Inflammatory macrophage treated with lipopolysaccharide for 1 hour (primary cell): Measurements from ENCODE around the gene VPS51.
"Not testable (repeated sequence)": the region's sequence is repeated elsewhere in the genome, so short reads cannot be mapped to it uniquely, and the experiment has no call there.

ENCODE experiments used
- DNase-seq, 2 donors: peaks; one replicate each; pipeline ENCODE4 v3.0.0-alpha.2; 2020 to 2022

The VPS51 gene

DNA sequence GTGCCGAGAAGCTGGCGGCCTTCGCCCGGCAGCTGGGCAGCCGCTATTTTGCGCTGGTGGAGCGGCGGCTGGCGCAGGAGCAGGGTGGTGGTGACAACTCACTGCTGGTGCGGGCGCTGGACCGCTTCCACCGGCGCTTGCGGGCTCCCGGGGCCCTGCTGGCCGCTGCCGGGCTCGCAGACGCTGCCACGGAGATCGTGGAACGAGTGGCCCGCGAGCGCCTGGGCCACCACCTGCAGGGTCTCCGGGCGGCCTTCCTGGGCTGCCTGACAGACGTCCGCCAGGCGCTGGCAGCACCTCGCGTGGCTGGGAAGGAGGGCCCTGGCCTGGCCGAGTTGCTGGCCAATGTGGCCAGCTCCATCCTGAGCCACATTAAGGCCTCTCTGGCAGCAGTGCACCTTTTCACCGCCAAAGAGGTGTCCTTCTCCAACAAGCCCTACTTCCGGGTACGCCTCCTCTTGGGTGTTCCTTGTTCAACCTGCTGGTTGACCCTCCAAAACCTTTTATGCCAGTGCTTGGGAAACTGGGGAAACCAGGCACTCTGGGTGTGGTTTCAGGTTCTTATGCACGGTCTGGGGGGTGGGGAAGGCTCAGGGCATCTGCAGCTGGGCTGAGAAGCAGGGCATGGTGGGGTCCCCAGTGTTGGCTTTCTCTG, 12.6 kb downstream of the VPS51 start:
- no peak for DNase-seq

DNA sequence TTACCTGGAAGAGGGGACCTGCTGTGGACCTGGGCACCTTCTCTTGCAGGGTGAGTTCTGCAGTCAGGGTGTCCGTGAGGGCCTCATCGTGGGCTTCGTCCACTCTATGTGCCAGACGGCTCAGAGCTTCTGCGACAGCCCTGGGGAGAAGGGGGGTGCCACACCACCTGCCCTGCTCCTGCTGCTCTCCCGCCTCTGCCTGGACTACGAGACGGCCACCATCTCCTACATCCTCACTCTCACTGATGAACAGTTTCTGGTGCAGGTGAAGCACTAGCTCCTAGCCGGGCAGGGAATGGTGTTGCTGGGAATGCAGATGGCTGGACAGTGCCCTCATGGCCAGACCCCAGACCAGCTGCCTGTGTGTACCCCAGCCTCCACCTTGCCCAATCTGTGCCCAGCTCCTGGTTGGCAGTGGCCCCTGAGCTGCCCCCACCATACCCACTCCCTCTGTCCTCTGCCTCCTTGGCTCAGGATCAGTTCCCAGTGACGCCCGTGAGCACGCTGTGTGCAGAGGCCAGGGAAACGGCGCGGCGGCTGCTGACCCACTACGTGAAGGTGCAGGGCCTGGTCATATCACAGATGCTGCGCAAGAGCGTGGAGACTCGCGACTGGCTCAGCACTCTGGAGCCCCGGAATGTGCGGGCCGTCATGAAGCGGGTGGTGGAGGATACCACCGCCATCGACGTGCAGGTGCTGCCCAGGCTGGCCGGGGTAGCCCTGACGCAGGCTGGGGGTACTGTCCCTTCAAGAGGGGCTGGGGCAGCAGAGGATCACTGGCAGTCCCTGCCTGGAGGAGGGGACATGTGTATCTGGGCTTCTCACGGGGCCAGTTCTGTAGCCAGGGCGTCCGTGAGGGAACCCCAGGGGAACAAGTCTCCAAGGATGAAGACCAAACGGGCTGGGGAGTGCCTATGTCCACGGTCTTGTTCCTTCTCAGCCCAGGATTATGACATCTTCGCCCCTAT, 13.5 kb downstream of the VPS51 start:
- no peak for DNase-seq

DNA sequence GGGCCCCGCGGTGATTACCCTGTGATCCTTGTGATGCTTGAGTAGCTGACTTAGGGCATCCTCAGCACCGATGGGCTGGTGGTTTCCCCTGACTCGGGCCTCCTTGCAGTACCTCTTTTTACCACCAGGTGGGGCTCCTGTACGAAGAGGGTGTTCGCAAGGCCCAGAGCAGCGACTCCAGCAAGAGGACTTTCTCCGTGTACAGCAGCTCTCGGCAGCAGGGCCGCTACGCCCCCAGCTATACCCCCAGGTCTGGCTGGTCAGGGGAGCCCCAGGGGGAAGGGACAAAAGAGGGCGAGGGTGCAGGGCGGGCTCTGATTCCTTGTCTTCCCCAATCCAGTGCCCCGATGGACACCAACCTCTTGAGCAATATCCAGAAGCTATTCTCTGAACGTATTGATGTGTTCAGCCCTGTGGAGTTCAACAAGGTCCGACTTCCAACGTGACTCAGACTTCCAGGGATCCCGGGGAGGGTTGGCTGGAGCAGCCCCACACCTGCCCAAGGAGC, 14.4 kb downstream of the VPS51 start:
- peak; percentile 71 to 99 for DNase-seq

DNA sequence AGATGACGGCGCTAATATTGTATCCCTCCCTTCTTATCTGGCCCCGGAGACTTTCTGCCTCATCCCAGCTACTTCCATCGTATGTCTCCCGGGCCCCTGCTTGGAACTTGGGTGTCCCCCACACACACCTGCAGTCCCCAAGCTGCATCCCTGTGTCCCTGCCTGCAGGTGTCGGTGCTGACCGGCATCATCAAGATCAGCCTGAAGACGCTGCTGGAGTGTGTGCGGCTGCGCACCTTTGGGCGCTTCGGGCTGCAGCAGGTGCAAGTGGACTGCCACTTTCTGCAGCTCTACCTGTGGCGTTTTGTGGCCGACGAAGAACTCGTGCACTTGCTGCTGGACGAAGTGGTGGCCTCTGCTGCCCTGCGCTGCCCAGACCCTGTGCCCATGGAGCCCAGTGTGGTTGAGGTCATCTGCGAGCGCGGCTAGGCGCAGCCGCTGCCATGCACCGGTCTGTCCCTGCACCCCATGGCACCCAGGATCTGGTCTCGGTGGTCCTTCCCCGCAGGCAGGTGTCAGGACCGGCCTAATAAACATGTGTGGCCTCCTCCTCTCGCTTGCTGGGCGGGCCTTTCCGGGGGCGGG, 15.2 kb downstream of the VPS51 start:
- no peak for DNase-seq

DNA sequence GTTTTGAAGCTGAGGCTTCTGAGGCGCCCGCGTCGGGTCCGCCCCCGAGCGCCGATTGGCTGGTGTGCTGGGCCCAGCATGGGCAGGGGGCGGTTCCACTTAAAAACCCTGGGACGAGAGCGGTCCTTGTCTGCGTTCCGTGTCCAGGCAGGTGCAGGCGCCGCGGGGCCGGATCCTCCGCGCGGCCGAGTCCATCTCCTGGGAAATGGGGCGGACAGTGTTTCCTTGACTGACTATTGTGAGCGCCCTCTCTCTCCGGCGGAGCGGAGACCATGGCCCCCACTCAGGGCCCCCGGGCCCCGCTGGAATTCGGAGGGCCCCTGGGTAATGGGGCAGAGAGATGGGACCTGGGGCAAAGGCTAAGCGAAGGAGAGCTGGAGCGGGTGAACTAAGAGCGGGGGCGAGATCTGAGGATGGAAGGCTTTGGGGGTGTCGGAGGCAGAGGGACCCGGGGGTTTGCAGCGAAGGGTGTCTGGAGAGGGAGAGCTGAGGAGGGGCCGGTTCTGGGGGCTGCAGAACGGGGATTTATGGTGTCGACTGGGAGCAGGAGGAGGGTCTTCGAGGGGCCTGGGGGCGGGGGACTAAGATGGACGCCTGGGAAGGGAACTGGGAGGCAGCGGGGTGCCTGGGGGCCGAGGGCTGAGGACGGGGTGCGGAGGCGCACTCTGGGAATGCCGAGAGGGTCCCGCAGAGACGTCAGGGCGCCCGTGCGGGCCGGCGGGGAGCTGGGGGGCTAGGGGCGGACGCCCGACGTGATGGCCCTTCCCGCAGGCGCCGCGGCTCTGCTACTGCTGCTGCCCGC, 15.9 kb downstream of the VPS51 start, which contains the start of gene TM7SF2:
TSS of gene TM7SF2 (plus strand) at position 129 of the 802 bp plus-strand sequence. CDS start at position 273, 144 bp downstream.
- peak; percentile 90 to 95 for DNase-seq

DNA sequence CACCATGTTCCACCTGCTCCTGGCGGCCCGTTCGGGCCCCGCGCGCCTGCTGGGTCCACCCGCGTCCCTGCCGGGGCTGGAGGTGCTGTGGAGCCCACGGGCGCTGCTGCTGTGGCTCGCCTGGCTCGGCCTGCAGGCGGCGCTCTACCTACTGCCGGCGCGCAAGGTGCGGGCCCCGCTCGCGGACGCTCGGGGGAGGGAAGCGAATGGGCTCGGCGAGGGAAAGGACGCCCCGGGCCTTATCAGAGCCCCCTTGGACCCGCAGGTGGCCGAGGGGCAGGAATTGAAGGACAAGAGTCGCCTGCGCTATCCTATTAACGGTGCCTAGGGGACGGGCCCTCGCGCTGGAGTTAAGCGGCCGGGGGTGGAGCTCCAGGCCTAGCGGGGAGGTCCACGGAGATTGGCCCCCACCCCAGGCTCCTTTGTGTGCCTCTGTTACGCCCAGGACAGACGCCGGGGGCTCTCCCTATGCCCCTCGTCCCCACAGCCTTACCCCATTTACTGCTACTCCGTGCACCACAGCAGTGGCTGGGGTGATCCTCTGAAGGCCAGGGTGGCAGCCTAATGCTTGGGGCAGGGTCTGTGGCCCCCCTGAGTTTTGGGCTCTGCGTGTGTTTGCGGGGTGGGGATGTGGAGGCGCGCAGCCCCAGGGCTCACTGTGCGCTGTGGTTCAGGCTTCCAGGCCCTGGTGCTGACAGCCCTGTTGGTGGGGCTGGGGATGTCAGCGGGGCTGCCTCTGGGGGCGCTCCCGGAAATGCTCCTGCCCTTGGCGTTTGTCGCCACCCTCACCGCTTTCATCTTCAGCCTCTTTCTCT, 16.7 kb downstream of the VPS51 start:
- peak; percentile 33 to 60 for DNase-seq

DNA sequence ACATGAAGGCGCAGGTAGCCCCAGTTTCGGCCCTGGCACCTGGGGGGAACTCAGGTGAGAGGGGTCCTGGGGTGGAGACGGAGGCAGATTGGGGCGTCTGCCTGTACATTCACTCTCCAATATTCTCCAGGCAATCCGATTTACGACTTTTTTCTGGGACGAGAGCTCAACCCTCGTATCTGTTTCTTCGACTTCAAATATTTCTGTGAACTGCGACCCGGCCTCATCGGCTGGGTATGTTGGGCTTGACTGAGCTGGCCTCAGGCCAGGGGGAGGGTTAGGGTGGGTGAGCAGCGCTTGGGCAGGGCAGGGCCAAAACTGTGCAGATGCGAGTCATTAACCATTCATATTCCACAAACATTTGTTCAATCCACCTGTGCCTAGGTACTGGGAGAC, 17.3 kb downstream of the VPS51 start:
- DNase-seq, result no peak

DNA sequence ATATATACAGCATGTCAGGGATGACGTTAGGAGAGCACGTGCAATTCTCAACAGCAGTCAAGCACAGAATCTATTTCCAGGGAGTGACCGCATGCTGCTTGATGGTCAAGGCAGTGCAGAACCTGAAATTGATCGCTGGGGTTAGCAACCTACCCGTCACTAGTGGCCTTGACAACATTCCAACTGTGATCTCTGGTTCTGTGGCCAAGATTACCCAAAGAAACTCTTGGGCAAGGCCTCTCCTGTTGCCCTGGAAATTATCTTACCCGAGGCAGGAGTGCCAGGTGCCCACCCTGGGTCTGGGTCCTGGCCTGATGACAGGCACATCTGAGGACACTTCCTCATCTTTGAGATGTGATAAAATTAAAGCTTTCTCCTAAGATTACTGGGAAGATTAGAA, 17.8 kb downstream of the VPS51 start:
- DNase-seq, result no peak

DNA sequence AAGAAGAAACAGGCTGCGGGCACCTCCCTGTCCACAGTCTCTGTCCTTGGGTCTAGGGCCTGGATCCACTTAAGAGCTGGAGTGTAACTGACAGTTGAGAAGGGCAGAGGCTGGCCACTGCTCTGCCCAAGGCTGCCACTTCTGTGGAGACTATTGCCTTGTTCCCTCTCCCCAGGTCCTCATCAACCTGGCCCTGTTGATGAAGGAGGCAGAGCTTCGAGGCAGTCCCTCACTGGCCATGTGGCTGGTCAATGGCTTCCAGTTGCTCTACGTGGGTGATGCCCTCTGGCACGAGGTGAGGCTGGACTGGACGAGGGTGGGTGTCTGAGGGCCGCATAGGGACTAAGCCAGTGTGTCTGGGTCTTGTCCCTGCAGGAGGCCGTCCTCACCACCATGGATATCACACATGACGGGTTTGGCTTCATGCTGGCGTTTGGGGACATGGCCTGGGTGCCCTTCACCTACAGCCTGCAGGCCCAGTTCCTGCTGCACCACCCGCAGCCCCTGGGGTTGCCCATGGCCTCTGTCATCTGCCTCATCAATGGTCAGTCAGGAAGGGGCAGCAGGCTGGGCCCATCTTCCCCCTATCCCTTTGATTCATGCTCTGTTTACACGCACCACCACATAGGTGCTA, 18.6 kb downstream of the VPS51 start:
- DNase-seq, result no peak

DNA sequence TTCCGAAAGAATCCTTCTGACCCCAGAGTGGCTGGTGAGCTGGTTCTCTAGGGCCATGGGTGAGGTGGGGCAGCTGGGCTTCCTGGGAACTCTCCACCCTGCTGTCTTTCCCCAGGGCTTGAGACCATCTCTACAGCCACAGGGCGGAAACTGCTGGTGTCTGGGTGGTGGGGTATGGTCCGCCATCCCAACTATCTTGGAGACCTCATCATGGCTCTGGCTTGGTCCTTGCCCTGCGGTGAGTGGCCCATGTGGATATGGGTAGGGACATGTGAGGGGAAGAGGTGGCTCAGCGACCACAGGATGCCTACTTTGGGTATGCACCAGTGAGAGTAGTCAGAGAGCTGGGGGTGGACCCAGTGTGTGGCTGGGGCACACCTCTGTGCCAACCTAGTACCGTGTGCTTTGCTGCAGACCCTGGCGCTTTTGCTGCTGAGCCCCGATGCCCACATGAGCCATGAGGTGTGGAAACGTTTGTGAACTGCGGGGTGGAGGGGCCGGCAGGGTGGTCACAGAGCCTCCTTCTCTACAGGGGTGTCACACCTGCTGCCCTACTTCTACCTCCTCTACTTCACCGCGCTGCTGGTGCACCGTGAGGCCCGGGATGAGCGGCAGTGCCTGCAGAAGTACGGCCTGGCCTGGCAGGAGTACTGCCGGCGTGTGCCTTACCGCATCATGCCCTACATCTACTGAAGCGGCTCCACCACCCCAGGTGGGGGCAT, 19.5 kb downstream of the VPS51 start:
- no peak for DNase-seq

DNA sequence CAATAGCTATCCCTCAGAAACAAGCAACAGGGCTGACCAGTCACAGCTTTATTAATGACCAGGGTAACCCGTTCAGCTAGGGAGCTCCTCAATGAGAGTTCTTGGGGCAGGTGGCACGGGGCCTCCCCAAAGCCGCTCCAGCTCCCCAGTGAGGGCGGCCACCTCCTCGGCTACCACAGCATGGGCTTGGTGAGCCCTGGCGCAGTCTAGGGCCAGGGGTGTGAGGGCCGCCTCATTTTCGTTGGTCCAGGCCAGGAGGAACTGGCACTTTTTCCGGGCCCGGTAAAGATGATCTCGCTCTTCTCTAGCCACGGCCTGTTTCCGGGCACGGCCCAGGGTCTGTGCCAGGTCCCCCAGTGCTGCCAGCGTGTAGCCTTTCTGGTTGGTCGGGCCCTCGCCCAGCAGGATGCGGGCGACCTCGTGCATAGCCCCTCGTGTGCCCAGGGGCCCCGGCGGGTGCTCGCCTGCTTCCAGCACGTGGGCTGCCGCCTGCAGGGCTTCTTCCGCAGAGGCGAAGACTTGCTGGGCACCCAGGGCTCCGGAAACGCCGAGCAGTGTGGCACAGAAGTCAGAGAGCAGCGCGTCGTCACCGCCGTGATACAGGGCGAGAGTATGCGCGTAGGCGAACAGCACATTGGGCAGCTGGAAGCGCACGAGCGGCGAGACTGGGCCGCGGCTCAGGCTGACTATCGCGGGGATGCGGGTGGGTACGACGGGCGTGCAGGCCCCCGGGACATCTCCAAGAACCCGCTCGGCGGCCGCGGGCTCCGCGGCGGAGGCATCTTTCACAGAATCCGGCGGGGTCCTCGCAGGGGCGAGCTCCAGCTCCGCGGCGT, 20.6 kb downstream of the VPS51 start:
- peak in 1 of 2 donors; percentile 39 for DNase-seq

DNA sequence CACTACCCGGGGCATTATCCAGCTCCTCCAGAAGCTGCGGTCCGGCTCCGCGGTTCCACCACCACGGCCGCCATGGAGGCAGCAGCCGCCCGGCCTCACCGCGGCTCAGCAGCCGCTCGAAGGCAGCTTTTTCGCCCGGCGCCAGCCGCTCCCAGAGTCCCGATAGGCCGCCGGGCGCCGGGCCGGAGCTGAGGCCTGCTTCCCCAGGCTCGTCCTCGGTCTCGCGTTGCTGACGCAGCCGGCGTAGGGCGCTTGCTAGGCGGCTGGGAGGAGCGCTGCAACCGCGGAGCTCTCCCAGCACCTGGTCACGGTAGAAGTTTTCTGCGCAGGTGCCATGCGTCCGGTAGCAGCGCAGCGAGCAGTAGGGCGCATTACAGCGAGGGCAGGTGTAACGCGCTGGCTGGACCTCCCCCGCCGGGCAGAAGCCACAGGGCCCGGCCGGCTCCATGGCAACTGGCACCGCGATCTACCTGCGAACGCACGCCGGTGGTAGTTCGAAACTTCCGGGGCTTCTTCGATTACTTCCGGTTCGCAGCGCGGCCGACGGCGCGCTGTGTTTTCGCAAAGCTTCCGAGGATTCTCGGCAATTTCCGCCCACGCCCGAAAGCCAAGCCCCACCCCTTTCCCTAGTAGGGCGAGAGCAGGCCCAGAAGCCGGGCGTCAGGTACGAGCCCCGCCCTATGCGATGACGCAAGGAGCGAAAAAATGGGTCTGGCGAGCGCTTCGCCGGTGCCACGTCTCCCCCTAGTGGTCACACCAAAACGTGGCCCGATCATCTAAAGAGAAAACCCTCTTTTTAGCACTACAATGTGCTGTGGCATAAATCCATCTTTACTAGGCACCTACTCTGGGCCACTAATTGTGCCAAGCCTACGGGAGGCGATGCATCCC, 21.4 kb downstream of the VPS51 start, which contains the start of gene ZNHIT2:
TSS of gene ZNHIT2 (minus strand) at position 496 of the 891 bp plus-strand sequence. CDS start at position 448, 48 bp downstream.
- DNase-seq, result peak; percentile 99 to 100

DNA sequence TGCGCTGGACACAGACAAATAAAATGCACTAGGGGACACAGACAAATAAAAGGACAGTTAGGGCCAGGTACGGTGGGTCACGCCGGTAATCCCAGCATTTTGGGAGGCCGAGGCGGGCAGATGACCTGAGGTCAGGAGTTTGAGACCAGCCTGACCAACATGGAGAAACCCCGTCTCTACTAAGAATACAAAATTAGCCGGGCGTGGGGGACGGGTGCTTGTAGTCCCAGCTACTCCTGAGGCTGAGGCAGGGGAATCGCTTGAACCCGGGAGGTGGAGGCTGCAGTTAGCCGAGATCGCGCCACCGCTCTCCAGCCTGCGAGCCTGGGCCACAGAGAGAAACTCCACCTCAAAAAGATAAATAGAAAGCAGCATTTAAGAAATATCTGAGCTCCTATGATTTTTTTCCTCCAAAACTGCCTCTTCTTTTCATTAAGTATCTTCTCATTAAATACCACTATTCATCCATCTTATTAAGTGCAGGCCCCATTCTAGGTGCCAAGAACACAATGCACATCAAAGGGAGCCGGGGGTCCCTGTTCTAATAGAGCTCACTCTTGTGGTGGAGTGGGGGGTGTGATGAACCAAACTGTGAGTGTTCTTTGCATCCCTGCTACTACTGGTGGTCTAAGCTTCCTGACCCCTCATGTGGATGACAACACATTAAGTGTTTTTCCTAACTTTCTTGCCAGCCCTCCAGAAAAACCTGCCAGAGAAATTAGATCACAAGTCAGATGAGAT, 22.3 kb downstream of the VPS51 start:
- DNase-seq, result no peak

DNA sequence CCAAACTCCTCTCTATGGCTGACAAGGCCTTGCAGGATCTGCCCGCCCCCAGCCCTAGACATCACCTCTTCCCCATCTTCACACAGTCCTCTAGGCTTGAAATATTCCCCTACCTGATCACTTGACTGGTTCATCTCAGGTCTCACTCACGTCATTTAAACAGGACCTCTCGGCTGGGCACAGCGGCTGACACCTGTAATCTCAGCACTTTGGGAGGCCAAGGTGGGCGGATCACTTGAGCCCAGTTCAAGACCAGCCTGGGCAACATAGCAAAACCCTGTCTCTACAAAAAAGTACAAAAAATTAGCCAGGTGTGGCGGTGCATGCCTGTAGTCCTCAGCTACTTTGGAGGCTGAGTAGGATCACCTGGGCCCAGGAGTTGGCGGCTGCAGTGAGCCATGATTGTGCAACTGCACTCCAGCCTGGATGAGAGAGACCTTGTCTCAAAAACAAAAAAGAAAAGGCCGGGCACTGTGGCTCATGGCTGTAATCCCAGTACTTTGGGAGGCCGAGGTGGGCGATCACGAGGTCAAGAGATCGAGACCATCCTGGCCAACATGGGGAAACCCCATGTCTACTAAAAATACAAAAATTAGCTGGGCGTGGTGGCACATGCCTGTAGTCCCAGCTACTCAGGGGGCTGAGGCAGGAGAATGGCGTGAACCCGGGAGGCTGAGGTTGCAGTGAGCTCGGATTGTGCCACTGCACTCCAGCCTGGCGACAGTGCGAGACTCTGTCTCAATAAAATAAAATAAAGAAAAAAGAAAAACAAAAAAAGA, 23.1 kb downstream of the VPS51 start:
- DNase-seq, result not testable (repeated sequence)

DNA sequence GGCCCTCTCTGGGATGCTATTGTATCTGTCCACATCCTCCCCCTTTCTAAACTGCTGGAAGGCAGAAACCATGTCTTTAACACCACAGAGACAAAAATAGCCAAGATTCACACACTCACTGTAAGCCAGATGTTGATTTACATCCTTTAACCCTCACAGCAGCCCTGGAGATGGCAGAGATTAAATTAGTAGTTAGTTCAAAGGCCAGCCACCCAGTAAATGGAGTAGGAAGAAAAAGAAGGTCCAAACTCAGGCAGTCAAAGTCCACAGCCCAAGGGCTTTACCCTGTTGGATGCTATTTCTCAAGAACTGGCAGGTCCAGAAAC, 23.6 kb downstream of the VPS51 start:
- DNase-seq, result no peak

DNA sequence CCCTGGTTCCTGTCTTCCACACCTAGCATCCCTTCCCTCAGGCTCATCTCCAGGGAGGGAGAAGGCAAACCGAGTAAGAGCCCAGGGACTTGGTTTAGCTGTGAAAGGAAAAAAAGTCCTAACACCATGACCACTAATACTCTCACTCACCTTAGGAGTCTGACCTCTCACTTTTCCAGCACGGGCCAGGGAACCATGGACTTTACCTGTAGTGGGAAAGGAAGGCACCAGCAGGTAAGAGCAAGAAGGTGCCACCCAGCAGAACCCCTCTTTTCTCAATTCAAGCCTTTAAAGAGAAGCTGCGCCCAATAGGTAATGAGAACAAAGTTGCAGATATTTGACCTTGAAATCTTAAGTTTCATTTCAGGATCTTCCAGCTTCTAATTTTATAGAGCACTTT, 24.8 kb downstream of the VPS51 start:
- DNase-seq, result no peak

DNA sequence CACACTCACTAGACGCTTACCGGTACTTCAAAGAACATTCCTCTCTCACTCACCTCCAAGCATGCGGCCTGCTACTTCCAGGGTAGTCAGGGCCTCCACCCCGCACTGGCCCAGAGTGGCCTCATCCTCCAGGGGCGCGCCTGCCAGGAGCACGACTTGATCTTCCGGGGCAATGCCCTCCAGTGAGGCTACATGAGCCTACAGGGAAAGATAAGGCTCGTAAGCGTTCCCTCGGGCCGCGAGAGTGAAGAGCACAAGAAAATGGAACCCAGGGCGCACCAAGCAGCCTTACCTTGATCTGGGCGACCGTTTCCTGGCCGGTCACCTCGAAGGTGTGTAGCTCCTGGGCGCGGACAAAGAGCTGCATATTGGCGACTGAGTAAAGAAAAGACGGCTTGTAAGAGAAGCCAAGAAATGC, 25.4 kb downstream of the VPS51 start:
- peak in 1 of 2 donors; percentile 21 for DNase-seq
